ENCODE measurements around the gene ENDOU.

DNA sequence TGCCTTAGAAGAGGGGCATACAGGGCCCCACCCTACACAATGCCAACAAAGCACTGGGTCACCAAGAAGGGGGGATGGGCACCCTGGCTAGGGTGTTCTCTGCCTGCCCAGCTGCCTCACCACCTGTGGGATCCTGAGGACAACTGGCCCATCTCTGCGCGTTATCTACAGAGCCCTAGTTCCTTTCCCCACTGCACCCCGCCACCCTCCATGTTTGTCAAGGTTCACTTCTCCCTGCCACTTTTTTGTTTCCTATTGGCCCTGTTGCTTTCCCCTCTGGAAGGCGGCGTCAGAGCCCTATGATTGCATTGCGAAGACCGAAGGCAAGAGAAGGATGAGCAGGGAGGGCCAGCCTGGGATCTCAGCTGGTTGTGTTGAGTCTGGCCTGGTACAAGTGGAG is 49.4 kb upstream of the ENDOU start:
- TF ChIP-seq, protein P1, sequence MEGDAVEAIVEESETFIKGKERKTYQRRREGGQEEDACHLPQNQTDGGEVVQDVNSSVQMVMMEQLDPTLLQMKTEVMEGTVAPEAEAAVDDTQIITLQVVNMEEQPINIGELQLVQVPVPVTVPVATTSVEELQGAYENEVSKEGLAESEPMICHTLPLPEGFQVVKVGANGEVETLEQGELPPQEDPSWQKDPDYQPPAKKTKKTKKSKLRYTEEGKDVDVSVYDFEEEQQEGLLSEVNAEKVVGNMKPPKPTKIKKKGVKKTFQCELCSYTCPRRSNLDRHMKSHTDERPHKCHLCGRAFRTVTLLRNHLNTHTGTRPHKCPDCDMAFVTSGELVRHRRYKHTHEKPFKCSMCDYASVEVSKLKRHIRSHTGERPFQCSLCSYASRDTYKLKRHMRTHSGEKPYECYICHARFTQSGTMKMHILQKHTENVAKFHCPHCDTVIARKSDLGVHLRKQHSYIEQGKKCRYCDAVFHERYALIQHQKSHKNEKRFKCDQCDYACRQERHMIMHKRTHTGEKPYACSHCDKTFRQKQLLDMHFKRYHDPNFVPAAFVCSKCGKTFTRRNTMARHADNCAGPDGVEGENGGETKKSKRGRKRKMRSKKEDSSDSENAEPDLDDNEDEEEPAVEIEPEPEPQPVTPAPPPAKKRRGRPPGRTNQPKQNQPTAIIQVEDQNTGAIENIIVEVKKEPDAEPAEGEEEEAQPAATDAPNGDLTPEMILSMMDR (IDR thresholded peaks at IDR 0.05; ENCODE audit: extremely low read depth in 1 of 2, insufficient read depth in 1 of 2, low read depth in 1 of 2, low read length in 2 of 2), result no peak
- TF ChIP-seq JUN (IDR thresholded peaks at IDR 0.05; ENCODE audit: borderline replicate concordance, insufficient read depth, insufficient read length, low read depth) (no peak), MYC (IDR thresholded peaks at IDR 0.05; ENCODE audit: low read depth, low read length) (no peak), EZH2 (IDR thresholded peaks at IDR 0.05; ENCODE audit: borderline replicate concordance, low read depth, low read length, severe bottlenecking) (no peak), POLR2AphosphoS5 (IDR thresholded peaks at IDR 0.05; ENCODE audit: insufficient read depth, low read depth, low read length) (no peak), POLR2A (IDR thresholded peaks at IDR 0.05; ENCODE audit: low read depth, low read length) (no peak), FOS (IDR thresholded peaks at IDR 0.05; ENCODE audit: borderline replicate concordance, insufficient read depth, low read length) (no peak)
- TF ChIP-seq, protein P2, sequence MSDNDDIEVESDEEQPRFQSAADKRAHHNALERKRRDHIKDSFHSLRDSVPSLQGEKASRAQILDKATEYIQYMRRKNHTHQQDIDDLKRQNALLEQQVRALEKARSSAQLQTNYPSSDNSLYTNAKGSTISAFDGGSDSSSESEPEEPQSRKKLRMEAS (IDR thresholded peaks at IDR 0.05; ENCODE audit: insufficient read depth, insufficient read length), result no peak

Data from endothelial cell of umbilical vein (primary cell).